HG02943 (cell line): ENCODE results near the gene RSBN1.
A peak's percentile ranks its signal among the peaks of the same experiment; 100 is the strongest.

ENCODE experiments used
- ATAC-seq: cut with Tn5 transposase; IDR thresholded peaks from one replicate; pipeline ENCODE4 v1.9.1; 2021; ENCODE audit warnings: mild to moderate bottlenecking, low read depth, moderate library complexity; ENCODE audit not compliant: unreplicated experiment

Gene RSBN1

GRCh38 chr1:113813218-113813617 is 942 bp upstream of the RSBN1 start:
- no peak for ATAC-seq

GRCh38 chr1:113812661-113813135 is 422 bp upstream of the RSBN1 start:
- ATAC-seq: no peak

GRCh38 chr1:113811156-113811887 is 954 bp downstream of the RSBN1 start:
- ATAC-seq: peak; percentile 30

GRCh38 chr1:113809670-113810602 is 2.3 kb downstream of the RSBN1 start:
- no peak for ATAC-seq

- ATAC-seq: no peak
These were observed 3.7 kb downstream of the RSBN1 start for GRCh38 chr1:113808450-113809195.

GRCh38 chr1:113805639-113806038 is 6.6 kb downstream of the RSBN1 start:
- no peak for ATAC-seq

- no peak for ATAC-seq
These were observed 7.1 kb downstream of the RSBN1 start for GRCh38 chr1:113805256-113805531.

GRCh38 chr1:113804421-113805255 is 7.6 kb downstream of the RSBN1 start:
- ATAC-seq: no peak

GRCh38 chr1:113802367-113803007 is 9.8 kb downstream of the RSBN1 start:
- no peak for ATAC-seq

- ATAC-seq: no peak
These were observed 11.8 kb downstream of the RSBN1 start for GRCh38 chr1:113800487-113800886.

GRCh38 chr1:113797472-113797871 is 14.8 kb downstream of the RSBN1 start:
- no peak for ATAC-seq

- ATAC-seq: peak; percentile 80
These were observed 18.1 kb downstream of the RSBN1 start for GRCh38 chr1:113793878-113794834.

GRCh38 chr1:113792986-113793385 is 19.3 kb downstream of the RSBN1 start:
- ATAC-seq: no peak

GRCh38 chr1:113792471-113792870 is 19.8 kb downstream of the RSBN1 start:
- no peak for ATAC-seq

- no peak for ATAC-seq
These were observed 23.5 kb downstream of the RSBN1 start for GRCh38 chr1:113788802-113789201.

GRCh38 chr1:113787663-113788062 is 24.6 kb downstream of the RSBN1 start:
- no peak for ATAC-seq

- no peak for ATAC-seq
These were observed 26.2 kb downstream of the RSBN1 start for GRCh38 chr1:113786069-113786468.

- ATAC-seq: peak; percentile 57
These were observed 28.0 kb downstream of the RSBN1 start for GRCh38 chr1:113784104-113784779.
